Measurements from ENCODE around the gene OTX2.

DNA sequence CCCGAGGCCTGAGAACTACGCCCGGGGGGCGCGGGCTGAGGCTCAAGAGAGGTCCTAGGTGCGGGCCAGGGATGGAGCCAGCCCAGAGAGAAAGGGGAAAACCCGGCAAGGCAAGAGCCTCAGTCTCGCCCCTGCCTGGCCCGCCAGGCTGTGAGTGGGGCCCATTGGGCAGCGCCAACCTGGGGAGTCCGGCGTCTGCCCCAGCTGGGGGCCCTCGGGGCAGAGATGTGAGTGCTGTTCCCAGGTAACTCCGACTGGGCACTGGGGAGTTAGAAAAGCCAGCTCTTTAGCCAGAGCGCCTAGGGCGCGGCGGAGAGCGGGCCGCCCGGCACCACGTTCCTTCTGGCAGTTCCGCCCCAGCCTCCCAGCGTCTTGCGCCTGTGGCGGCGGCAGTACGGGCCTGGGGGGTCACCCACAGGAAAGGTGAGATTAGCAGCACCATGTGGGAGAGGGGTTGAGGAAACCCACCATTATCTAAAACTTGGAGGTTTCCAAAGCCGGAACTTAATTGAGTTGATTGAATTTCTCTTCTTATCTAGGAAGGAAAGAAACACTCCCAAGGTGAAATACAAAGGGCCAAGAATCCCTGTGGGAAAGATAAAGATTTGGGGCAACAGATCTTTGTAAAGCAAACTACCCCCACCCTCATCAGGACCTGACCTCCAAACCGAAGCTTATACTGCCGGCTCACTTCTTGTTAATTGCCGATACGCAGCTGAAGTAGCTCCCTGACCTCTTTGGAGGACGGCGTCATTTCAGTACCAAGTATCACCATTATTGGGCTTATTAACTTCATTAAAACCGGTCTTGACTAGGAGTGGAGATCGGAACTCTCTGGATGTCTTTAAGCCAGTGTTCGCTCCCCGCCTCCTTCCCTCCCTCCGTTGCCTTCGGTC, 11.6 kb downstream of the OTX2 start:
- TF ChIP-seq FOS (IDR thresholded peaks at IDR 0.05; ENCODE audit: low read depth, low read length) (no peak), POLR2A (IDR thresholded peaks at IDR 0.05; ENCODE audit: low read depth, low read length) (no peak), MAFK (IDR thresholded peaks at IDR 0.05; ENCODE audit: low read depth, low read length) (no peak), CEBPB (IDR thresholded peaks at IDR 0.05; ENCODE audit: low read depth, low read length) (no peak), SMC3 (IDR thresholded peaks at IDR 0.05; ENCODE audit: low read depth, low read length) (no peak), RCOR1 (IDR thresholded peaks at IDR 0.05; ENCODE audit: insufficient replicate concordance, low read length) (no peak), RAD21 (IDR thresholded peaks at IDR 0.05; ENCODE audit: low read length) (no peak), BHLHE40 (IDR thresholded peaks at IDR 0.05; ENCODE audit: low read depth, low read length) (no peak), MXI1 (IDR thresholded peaks at IDR 0.05; ENCODE audit: borderline replicate concordance, low read depth, low read length) (no peak), NFE2L2 (IDR thresholded peaks at IDR 0.05; ENCODE audit: low read depth, low read length) (no peak)
- TF ChIP-seq, protein P1, sequence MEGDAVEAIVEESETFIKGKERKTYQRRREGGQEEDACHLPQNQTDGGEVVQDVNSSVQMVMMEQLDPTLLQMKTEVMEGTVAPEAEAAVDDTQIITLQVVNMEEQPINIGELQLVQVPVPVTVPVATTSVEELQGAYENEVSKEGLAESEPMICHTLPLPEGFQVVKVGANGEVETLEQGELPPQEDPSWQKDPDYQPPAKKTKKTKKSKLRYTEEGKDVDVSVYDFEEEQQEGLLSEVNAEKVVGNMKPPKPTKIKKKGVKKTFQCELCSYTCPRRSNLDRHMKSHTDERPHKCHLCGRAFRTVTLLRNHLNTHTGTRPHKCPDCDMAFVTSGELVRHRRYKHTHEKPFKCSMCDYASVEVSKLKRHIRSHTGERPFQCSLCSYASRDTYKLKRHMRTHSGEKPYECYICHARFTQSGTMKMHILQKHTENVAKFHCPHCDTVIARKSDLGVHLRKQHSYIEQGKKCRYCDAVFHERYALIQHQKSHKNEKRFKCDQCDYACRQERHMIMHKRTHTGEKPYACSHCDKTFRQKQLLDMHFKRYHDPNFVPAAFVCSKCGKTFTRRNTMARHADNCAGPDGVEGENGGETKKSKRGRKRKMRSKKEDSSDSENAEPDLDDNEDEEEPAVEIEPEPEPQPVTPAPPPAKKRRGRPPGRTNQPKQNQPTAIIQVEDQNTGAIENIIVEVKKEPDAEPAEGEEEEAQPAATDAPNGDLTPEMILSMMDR (conservative IDR thresholded peaks at IDR 0.05; ENCODE audit: low read depth, low read length): no peak
- TF ChIP-seq, protein P2, sequence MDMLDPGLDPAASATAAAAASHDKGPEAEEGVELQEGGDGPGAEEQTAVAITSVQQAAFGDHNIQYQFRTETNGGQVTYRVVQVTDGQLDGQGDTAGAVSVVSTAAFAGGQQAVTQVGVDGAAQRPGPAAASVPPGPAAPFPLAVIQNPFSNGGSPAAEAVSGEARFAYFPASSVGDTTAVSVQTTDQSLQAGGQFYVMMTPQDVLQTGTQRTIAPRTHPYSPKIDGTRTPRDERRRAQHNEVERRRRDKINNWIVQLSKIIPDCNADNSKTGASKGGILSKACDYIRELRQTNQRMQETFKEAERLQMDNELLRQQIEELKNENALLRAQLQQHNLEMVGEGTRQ (IDR thresholded peaks at IDR 0.05; ENCODE audit: low read depth, low read length): no peak

All from IMR-90 (cell line).